Measurements from ENCODE around the gene LAMA2. TPM values are rescaled to one million over a fixed set of nuclear protein-coding genes. Genes with fewer than 3 reads are reported as not detected.

LAMA2 gene
- total RNA-seq, 1 experiment from 2014 or later, result 8.2 TPM

DNA sequence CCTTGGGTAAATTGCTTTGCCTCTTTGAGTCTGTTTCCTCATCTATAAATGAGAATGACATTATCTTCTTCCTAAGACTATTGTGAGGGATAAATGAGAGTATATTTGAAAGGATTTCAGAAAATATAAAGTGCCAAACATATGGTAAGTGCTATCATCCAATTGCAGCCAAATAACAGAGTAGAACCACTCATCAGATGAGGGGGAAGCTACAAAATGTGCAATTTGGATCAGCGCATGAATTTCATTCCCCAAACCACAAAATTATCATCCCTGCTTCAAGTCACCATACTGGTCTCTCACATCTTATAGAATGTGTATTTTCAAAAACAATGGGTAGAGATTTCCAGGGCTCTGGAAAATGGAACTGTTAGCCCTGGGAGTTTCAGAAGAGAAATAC, 668.5 kb downstream of the LAMA2 start:
- H3K9me3 ChIP-seq (ENCODE audit: control insufficient read depth in 1 of 2, insufficient read depth in 1 of 2, low read depth in 1 of 2, low read length in 2 of 2), result no peaks in the 10 kb centered on the region
- CTCF ChIA-PET, result no interaction called here
- POLR2A ChIA-PET, result no interaction called here

More for the DNA sequence above, 668.5 kb downstream of the LAMA2 start:
- Histone ChIP-seq H3K36me3 (ENCODE audit: control insufficient read depth in 1 of 2, insufficient read depth in 2 of 2, low read length in 2 of 2) (peaks cover 0 to 4% of the 10 kb centered on the region in 2 experiments; a peak in 1 of 4 replicates), H2AFZ (ENCODE audit: low read depth, low read length, poor library complexity, severe bottlenecking) (no peak overlapping the region), H3K79me2 (ENCODE audit: insufficient read depth, low read length) (no peaks in the 10 kb centered on the region), H3K4me2 (ENCODE audit: low read length) (no peak overlapping the region), H3K9me2 (ENCODE audit: insufficient read depth) (no peaks in the 10 kb centered on the region), H3K27ac (ENCODE audit: low read depth, low read length) (no peak overlapping the region), H4K20me1 (ENCODE audit: insufficient read depth) (no peaks in the 10 kb centered on the region), H3K9ac (ENCODE audit: low read length) (no peak overlapping the region), H3K4me1 (ENCODE audit: control insufficient read depth in 1 of 2, insufficient read depth in 2 of 2, low read length in 2 of 2) (no peaks in the 10 kb centered on the region), H3K4me3 (replicated peaks in 1 of 2; ENCODE audit: low read depth in 1 of 2, low read length in 2 of 2) (no peak overlapping the region), H3K27me3 (ENCODE audit: insufficient read depth, low read length) (no peaks in the 10 kb centered on the region)
- DNase-seq (ENCODE audit: low read depth, low spot score), result no peak
- TF ChIP-seq, protein P1, sequence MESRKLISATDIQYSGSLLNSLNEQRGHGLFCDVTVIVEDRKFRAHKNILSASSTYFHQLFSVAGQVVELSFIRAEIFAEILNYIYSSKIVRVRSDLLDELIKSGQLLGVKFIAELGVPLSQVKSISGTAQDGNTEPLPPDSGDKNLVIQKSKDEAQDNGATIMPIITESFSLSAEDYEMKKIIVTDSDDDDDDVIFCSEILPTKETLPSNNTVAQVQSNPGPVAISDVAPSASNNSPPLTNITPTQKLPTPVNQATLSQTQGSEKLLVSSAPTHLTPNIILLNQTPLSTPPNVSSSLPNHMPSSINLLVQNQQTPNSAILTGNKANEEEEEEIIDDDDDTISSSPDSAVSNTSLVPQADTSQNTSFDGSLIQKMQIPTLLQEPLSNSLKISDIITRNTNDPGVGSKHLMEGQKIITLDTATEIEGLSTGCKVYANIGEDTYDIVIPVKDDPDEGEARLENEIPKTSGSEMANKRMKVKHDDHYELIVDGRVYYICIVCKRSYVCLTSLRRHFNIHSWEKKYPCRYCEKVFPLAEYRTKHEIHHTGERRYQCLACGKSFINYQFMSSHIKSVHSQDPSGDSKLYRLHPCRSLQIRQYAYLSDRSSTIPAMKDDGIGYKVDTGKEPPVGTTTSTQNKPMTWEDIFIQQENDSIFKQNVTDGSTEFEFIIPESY (IDR thresholded peaks at IDR 0.05; ENCODE audit: extremely low read depth, insufficient replicate concordance, low read length), result no peak
- no peak for TF ChIP-seq REST (IDR thresholded peaks at IDR 0.05; ENCODE audit: low read depth)
- no peak for TF ChIP-seq EZH2phosphoT487 (IDR thresholded peaks at IDR 0.05; ENCODE audit: borderline replicate concordance)
- no peak for TF ChIP-seq POLR2A (IDR thresholded peaks at IDR 0.05; ENCODE audit: borderline replicate concordance, extremely low read depth, insufficient read depth, insufficient read length)
- no peak for TF ChIP-seq FOSL1 (IDR thresholded peaks at IDR 0.05; ENCODE audit: low read depth)
- intact Hi-C loops (cut with micrococcal nuclease), result no loop called here
- no TSS peak for BruUV-seq (replicated peaks)
- RAD21 ChIA-PET (ENCODE audit: low non-redundant PET in 1 of 2, low total read pairs in 2 of 2, uncharacterized antibody in 2 of 2, unreplicated experiment in 2 of 2), result no interaction called here
- ATAC-seq, result no peak
